Rectal smooth muscle tissue (tissue), 1 donor: ENCODE data around the gene KLHL34.

Experiments used
- H3K27ac ChIP-seq: one replicate; pipeline ENCODE4 v1.7.0; 2013; ENCODE audit warnings: low read depth, low read length, inconsistent platforms
- H3K27me3 ChIP-seq: one replicate; pipeline ENCODE4 v1.7.0; 2013; ENCODE audit warnings: low read length; ENCODE audit not compliant: control insufficient read depth, insufficient read depth
- H3K36me3 ChIP-seq: one replicate; pipeline ENCODE4 v1.7.0; 2013; ENCODE audit warnings: low read length; ENCODE audit not compliant: control insufficient read depth, insufficient read depth
- H3K4me1 ChIP-seq: one replicate; pipeline ENCODE4 v1.7.0; 2013; ENCODE audit warnings: low read length; ENCODE audit not compliant: control insufficient read depth, insufficient read depth
- H3K4me3 ChIP-seq: one replicate; pipeline ENCODE4 v1.7.0; 2013; ENCODE audit warnings: low read length
- H3K9ac ChIP-seq: one replicate; pipeline ENCODE4 v1.7.0; 2013; ENCODE audit warnings: low read length

The KLHL34 gene

GRCh38 chrX:21666679-21667078 is 8.5 kb upstream of the KLHL34 start:
- Histone ChIP-seq H3K4me1 (no peaks in the 10 kb centered on the region), H3K36me3 (no peaks in the 10 kb centered on the region), H3K27ac (no peak overlapping the region), H3K27me3 (no peaks in the 10 kb centered on the region), H3K4me3 (no peak overlapping the region), H3K9ac (no peak overlapping the region)

GRCh38 chrX:21666252-21666651 is 8.1 kb upstream of the KLHL34 start:
- Histone ChIP-seq H3K36me3 (no peaks in the 10 kb centered on the region), H3K27ac (no peak overlapping the region), H3K27me3 (no peaks in the 10 kb centered on the region), H3K4me3 (no peak overlapping the region), H3K9ac (no peak overlapping the region), H3K4me1 (no peaks in the 10 kb centered on the region)

GRCh38 chrX:21662761-21663160 is 4.6 kb upstream of the KLHL34 start:
- no peak overlapping the region for H3K4me3 ChIP-seq
- H3K9ac ChIP-seq = no peak overlapping the region
- no peaks in the 10 kb centered on the region for H3K4me1 ChIP-seq
- no peak overlapping the region for H3K27ac ChIP-seq
- H3K27me3 ChIP-seq = no peaks in the 10 kb centered on the region
- H3K36me3 ChIP-seq = no peaks in the 10 kb centered on the region

- Histone ChIP-seq H3K9ac (no peak overlapping the region), H3K4me1 (no peaks in the 10 kb centered on the region), H3K36me3 (no peaks in the 10 kb centered on the region), H3K27ac (no peak overlapping the region), H3K4me3 (no peak overlapping the region), H3K27me3 (peaks cover 6% of the 10 kb centered on the region)
Observed at GRCh38 chrX:21661316-21661715, 3.2 kb upstream of the KLHL34 start.

DNA sequence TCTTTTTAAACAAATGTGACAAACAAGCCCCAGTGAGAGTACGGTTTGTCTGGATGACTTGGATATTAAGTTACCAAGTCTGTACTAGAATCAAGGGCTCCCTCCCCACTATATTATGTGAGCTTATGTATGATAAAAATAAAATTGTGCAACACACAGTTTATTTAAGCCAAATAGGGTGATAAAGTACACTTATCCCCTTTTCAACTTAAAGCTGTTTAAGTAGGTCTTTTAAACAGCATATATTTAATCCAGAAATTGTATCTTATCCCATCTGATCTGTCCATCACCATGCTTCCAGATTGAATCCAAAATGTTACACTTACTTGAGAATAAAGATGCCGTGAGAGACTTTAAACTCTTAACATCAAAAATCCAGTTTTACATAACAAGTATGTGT is 2.0 kb upstream of the KLHL34 start:
- no peak overlapping the region for H3K9ac ChIP-seq

GRCh38 chrX:21659320-21659719 is 1.2 kb upstream of the KLHL34 start:
- Histone ChIP-seq H3K9ac (no peak overlapping the region), H3K27me3 (peaks cover 7% of the 10 kb centered on the region), H3K4me3 (no peak overlapping the region), H3K27ac (no peak overlapping the region), H3K36me3 (no peaks in the 10 kb centered on the region), H3K4me1 (no peaks in the 10 kb centered on the region)

More for the DNA sequence above, 2.0 kb upstream of the KLHL34 start:
- Histone ChIP-seq H3K36me3 (no peaks in the 10 kb centered on the region), H3K4me1 (no peaks in the 10 kb centered on the region), H3K27me3 (peaks cover 7% of the 10 kb centered on the region), H3K27ac (no peak overlapping the region), H3K4me3 (no peak overlapping the region)

DNA sequence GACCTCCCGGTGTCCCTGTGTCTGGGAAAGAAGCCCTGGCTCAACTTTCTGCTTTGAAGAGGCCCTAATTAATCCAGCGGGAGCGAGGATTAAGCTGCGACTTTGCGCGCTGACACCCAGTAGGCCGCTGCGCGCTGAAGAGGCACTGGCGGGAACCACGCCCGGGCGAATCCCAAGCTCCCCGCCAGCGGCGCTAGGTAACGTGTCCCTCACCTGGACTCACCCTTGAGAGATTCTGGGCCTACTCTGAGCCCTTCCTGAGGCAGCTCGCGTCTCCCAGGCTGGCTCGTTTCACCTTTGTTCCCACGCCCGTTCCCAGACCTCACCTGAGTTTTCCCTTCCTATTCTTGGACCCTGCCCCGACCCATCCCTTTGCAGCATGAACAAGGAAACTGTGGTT is 616 bp upstream of the KLHL34 start:
- Histone ChIP-seq H3K36me3 (no peaks in the 10 kb centered on the region), H3K4me3 (peak overlapping the region; percentile 45), H3K27ac (no peak overlapping the region), H3K27me3 (peaks cover 7% of the 10 kb centered on the region), H3K4me1 (no peaks in the 10 kb centered on the region), H3K9ac (no peak overlapping the region)

DNA sequence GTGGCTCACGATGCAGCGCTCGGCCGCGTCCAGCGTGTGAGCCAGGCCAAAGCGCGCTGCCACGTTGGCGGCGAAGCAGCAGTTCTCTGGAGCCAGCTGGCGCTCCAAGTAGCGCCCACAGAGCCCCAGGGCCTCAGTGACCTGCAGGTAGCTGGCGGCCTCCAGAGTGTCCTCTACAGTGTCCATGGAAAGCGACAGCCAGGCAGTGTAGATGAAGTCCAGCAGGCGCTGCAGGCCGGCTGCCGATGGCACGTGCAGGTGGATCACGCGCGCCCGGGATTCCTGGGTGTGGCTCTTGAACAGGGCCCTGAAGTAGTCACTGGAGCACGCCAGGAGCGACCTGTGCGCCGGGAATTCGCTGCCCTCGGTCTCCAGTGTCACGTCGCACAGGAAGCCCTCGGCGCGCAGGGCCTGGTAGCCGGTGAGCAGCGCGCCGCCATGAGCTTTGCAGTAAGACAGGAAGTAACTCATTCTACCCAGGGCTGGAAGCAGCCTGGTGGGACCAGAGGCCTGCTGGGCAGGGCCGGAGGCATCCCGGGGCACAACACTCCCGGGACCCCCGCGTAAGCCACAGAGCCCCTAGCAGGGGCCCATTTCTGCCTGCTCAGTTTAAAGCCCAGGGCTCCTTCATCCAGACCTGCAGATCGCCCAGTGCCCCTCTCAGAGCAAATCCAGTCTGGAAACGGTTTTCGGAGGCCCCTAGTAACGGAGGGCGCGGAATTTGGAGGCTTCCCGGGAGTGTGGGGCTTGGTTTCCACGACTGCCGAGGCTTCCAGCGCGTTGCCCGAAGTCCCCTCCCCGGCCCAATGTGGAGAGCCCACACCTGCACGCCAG is 595 bp downstream of the KLHL34 start:
- H3K4me1 ChIP-seq = no peaks in the 10 kb centered on the region
- peak overlapping the region; percentile 45 for H3K4me3 ChIP-seq
- H3K36me3 ChIP-seq = no peaks in the 10 kb centered on the region
- no peak overlapping the region for H3K9ac ChIP-seq
- H3K27me3 ChIP-seq = peaks cover 7% of the 10 kb centered on the region
- H3K27ac ChIP-seq = no peak overlapping the region

DNA sequence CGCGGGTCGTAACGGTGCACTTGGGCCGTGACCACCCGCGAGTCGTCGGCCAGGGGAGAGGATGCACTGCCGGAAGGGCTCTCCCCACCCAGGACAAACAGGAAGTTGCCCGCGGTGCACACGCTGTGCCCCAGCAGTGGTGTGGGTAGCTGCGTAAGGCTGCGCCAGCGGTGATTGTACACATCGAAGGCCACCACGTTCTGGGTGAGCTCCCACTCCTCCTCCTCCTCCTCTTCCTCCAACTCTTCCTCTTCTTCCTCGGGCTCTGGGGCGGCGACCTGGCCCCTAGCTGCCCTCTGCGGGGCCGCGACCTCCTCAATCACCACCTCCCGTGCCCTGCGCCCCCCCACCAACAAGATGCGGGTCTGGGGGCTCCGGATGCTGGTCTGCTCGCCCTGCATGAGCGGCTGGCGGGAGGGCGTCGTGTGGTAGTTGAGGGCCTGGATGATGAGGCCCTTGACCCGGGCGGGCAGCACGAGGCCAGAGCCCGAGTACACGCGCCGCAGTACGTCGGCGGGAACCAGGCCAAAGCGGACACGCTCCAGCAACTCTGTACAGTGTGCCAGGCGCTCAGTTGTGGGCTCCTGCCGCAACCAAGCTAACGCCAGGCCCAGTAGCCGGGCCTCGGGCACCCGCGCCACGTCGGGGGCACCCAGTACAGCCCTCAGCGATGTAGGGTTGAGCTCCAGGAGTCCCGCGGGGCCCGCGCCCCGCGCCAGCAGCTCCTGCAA is 1.4 kb downstream of the KLHL34 start:
- H3K27ac ChIP-seq = no peak overlapping the region
- H3K4me1 ChIP-seq = no peaks in the 10 kb centered on the region
- no peaks in the 10 kb centered on the region for H3K36me3 ChIP-seq
- H3K27me3 ChIP-seq = peaks cover 7% of the 10 kb centered on the region
- no peak overlapping the region for H3K4me3 ChIP-seq
- no peak overlapping the region for H3K9ac ChIP-seq

DNA sequence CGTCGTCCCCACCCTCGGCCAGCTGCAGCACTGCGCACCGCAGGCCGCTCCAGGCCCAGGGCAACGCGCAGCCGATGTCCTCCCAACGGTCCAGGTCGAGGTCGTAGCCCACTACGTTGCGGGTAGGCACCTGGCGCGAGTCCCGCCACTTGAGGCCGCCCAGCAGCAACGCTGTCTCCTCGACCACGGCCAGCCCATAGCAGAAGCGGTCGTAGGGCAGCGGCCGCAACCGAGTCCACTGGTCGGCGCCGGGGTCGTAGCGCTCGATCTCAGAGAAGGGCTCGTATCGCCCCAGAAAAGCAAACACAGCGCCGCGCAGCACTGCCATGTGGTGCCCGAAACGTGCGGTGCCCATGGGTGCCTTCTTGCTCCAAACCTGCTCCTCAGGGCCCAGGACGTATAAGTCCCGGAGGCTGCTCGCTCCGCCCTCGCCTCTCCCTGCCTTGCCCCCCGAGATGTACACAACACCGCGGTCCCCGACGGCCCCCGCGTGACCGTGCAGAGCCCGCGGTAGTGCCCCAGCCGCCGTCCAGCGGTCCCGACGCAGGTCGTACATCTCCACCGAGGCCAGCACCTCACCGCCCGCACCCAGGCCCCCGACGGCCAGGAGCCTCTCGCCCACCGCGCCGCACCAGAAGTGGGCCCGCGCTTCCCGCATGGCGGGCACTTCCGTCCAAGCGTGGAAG is 2.1 kb downstream of the KLHL34 start:
- Histone ChIP-seq H3K36me3 (no peaks in the 10 kb centered on the region), H3K4me1 (no peaks in the 10 kb centered on the region), H3K27me3 (peaks cover 7% of the 10 kb centered on the region), H3K9ac (no peak overlapping the region), H3K4me3 (peak overlapping the region; percentile 27), H3K27ac (no peak overlapping the region)

DNA sequence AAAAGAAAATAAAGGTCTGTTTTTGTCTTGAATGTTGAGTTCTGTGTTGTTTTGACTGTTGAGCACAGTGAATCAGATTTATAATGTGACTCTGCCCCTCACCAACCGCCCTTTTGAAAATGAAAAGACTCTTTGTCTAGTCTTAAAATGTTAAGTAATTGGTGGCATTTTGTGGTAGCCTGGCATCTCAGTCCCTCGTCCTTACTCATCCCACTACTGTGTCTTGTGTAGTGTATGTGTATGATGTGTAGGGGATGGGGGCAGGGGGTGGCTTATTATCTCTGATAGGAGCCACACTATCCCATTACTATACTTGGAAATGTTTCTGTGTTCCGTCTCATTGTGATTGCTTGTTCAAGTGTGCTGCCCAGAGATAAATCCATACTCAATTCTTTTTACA is 12.2 kb downstream of the KLHL34 start:
- no peak overlapping the region for H3K4me3 ChIP-seq
- no peak overlapping the region for H3K27ac ChIP-seq
- H3K4me1 ChIP-seq = no peaks in the 10 kb centered on the region
- no peaks in the 10 kb centered on the region for H3K27me3 ChIP-seq
- no peak overlapping the region for H3K9ac ChIP-seq
- no peaks in the 10 kb centered on the region for H3K36me3 ChIP-seq

DNA sequence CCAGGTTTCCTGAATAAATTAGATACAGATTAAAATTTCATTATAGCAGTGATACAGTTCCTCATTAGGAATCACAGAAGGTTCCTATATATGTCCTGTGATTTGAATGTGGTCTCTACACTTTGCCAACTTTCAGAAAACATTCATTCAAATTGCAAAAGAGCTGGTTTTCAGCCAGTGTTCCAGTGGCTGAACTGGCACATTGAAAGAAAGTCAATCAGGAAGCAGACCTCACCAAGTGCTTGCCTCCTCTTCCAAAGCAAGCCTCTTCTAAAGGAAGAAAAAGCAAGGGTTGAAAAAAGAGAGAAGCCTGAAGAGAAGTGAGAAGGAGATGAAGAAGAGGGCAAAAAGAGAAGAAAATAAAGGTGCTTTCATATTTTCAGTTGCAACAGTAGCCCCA is 12.7 kb downstream of the KLHL34 start:
- H3K27ac ChIP-seq = no peak overlapping the region
- H3K4me3 ChIP-seq = no peak overlapping the region
- H3K9ac ChIP-seq = no peak overlapping the region
- no peaks in the 10 kb centered on the region for H3K27me3 ChIP-seq
- H3K4me1 ChIP-seq = no peaks in the 10 kb centered on the region
- no peaks in the 10 kb centered on the region for H3K36me3 ChIP-seq
